Activated CD8-positive, alpha-beta memory T cell treated with anti-CD3 and anti-CD28 coated beads for 4 hours (primary cell): ENCODE data around the gene CST7.

Source experiments
- DNase-seq, 2 donors: peaks; one replicate each; pipeline ENCODE4 v3.0.0-alpha.2; 2020; ENCODE audit warnings: low read depth in 2 of 2

Gene CST7

DNA sequence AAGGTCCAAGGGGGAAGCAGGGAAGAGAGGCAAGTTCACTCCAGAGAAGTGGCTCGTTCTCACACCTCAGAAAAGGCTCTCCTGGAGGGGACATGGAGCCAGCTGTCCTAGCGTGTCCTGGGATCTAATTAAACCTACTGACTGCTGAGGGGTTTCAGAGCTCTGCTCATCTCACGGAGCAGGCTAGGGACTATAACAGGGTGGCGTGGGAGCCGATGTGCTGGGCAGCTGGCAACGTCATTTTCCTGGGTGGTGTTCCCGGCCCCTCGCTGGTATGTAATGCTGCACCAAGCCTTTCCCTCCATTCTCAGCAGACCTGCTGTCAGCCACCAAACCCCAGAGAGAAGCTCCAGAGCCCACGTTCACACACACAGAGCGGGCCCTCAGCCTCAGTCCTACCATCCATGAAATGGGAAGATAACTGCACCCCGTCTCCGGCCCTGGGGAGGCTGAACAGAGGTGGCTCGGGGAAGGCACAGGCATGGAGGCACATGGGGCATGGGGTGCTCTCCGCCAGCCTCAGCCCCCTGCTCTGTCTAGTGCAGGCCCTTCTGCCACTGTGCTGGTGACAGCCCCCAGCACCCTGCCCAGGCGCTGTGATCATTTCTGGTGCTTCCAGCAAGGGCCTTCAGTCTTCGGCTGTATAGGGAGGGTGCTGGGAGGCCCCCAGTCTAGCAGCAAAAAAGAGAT, 1.9 kb downstream of the CST7 start:
- DNase-seq, result no peak

DNA sequence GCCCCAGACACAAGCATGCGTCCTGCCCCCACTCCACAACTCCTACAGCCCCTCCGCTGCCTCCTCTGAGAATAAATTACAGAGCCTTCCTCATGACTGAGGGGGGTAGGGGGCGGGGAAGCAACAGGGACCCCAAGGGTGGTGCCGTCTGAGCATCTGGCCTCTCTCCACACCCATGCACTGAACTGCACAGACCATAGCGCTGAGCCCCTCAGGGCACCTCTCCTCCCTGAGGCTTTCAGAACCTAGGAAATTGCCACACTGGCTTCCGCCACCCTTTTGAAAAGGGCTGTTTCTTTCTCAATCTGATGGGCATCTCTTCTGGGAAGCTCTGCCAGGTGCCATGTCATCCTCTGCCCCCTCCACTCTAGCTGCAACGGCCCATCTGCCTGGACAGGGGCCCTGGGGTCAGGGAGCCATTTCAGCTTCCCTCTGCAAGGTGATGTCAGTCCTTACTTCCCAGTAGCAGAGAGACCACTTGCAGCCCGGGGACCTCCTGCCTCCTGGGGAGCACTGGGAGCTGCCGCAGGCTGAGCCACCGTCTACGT, 2.5 kb downstream of the CST7 start:
- no peak for DNase-seq

DNA sequence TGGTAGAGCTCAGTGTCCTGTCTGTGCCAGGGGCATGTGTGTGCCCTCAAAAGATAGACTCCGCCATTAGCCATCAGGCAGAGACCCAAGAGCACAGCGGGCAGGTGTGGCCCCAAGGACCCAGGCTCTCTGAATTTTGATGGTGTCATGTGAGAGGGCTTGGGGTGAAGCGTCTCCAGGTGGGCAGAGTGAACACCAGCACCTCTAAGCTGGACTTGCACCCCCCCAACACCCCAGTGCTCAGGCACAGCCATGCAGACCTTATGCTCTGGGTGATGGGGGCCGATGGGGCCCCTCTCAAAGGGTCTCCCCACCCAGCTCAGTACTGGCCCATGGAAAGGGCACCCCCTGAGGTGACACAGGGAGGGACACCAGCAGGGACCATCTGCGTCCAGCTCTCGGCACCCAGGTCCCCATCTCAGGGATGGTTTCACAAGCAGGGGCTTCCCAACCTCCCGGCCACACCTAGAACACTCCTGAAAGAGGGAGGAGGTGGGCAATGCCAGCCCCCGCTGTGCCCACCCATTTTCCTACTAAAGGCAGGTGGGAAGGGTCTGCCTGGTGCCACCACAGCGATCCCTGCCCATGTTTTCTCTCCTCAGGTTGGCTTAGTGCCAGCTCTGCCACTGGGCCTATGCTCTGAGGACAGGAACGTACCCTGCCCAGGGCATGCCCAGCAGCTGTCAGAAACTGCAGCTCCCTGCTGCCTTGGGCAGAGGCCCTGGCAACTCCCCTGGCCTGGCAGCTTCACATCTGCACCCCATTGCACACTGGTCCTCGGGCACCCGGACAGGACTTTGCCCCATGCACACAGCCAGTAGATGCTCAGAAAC, 3.5 kb downstream of the CST7 start:
- DNase-seq, result no peak

DNA sequence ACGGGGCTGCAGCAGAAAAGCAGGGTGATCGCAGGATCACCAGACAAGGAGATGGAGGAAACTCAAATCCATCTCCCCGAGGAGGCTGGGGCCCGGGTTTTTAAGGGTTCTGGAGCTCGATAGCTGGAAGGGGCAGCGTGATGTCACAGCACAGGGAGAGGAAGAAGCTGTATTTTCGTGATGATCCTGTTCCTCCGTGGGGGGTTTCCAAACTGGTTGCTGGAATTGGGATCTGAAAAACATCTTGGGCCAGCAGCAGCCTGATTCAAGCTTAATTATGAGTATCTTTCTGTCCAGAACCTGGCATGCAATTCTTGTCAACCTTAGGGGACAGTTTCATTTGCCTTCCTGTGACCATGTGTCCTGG, 4.1 kb downstream of the CST7 start:
- DNase-seq, result no peak

DNA sequence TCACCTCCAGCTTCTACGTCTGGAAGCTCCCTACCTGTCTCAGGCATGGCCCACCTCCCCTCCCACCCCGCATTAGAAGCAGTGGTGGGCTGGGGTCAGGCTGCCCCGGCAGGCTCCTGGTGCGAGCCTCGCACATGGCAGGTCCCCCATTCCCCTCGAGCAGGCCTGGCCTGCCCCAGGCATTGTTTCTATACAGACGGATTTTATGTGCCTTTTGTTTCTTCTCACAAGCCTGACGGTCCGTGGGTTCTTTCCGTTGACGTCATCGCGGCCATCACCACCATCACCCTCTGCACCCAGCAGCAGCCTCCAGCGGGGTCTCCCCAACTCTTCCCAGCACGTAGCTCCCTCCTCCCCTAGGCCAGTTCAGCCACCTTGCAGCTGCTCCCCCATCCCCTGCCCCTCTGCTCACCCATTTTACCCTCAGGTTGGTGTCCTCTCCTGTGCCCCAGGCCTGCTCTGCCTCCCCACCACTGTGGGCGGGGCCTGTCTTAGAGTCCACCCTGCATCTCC, 4.6 kb downstream of the CST7 start:
- no peak for DNase-seq

DNA sequence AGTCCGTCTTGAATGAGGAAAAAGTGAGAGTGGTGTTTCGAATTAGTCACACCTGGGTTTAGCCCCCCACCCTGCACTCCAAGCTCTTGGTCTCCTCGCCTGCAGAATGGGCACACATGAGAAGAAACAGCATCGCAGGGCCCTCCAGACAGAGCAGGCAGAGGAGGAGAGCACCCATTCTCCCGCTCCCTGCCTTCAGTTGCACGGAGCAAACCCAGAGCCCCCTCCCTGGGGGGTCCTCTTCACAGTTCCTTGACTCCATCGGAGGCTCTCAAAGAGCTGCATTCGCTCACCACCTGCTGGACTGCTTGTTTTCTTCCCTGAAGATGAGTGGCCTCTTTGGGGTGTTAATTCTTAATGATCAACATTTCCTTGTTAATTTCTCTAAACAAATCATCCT, 5.1 kb downstream of the CST7 start:
- DNase-seq, result no peak

DNA sequence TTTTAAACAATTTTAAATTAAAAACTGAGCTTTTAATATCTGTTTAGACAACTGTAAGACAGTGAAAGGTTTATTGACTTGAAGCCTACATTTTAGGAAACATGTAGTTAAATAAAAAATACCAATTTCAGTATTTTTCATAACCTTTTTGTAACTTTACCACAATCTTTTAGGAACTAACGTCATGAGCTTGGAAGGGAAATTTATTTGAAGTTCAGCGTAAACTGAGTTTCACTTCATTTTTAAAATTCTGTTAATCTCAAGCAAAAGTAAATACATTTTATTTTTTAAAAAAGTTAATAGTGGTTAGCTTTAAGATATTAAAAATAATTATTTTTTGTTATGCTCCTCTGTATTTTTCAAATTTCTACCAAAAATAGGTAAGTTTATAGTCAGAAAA, 5.5 kb downstream of the CST7 start:
- DNase-seq, result no peak

DNA sequence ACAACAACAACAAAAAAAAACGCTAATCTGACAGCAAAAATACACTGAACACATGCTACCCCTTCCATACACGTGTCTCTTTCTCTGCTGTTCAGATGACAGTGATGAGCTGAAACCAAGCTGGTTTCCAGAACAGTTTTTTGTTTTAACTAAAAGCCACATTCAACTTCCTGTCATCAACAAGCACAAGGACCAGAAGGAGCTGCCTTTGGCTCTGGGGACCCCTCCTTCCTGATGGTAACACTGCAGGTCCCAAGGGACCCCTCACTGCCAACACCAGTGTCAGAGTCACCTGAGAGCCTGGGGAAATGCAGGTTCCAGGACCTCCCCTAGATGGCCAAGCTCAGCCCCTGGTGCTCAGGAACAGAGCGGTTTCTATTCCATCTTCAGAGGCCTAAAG, 6.0 kb downstream of the CST7 start:
- no peak for DNase-seq

DNA sequence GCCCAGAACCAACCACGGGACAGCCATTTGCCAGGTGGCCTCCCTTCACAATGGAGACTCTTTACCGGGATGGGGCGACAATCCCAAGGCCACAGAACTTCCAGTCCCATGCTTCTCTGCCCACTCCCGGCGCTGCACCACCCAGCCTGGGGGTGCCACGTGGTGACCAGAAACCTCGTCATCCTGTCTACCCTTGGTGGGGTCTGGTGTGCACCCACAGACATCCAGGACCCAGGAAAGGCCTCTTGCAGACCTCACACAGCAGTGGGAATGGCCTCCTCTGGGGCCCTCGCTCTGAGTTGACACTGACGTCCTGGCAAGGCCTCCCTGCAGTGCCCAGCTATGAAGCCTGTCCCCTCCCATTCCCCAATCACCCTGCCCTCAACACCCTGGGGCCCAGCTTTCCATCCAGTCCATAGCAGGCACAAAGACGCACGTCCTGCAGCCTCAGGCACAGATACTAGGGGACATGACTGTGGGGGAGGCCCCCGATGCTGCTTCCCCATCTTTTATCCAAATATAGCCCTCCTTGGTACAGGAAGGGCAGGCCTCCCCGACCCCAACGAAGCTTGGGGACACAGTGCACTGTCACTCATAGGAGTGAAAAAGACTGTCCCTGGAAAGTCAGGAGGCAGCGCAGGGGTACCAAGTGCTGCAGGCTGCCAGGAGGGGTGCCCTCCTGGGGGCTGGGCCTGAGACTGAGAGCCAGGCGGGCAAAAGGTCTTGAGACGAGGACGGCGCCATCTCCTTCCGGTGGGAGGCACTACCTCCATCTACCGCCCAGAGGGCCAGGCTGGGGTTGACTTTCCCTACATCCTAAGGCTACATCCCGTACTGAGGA, 7.2 kb downstream of the CST7 start:
- DNase-seq, result no peak

DNA sequence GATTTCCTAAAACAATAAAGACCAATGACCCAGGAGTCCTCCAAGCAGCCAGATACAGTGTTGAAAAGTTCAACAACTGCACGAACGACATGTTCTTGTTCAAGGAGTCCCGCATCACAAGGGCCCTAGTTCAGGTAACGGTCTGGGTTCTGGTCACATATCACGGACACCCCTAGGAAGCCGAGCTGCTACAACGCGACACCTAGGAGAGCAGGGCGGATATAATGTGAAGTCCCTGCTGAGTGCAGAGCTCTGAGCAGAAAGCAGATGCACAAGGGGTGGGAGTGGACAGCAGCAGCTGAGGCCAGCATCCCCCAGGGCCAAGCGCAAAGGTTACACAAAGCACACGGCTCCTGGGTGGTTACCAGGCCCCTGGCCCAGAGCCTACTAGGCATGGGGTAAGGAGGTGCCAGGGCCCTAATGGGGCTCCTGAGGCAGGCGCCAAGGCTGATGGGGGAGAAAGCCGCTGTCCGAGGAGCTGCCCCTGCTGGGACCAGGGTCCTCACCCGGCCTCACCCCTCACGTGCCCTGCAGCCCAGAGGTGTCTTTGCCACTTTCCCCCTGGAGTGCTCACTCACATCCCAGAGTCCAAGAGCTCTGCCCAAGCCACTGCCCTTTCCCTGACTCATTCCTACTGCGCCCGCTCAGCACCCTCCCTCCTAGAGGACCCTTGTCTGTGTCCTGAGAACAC, 8.4 kb downstream of the CST7 start:
- no peak for DNase-seq

DNA sequence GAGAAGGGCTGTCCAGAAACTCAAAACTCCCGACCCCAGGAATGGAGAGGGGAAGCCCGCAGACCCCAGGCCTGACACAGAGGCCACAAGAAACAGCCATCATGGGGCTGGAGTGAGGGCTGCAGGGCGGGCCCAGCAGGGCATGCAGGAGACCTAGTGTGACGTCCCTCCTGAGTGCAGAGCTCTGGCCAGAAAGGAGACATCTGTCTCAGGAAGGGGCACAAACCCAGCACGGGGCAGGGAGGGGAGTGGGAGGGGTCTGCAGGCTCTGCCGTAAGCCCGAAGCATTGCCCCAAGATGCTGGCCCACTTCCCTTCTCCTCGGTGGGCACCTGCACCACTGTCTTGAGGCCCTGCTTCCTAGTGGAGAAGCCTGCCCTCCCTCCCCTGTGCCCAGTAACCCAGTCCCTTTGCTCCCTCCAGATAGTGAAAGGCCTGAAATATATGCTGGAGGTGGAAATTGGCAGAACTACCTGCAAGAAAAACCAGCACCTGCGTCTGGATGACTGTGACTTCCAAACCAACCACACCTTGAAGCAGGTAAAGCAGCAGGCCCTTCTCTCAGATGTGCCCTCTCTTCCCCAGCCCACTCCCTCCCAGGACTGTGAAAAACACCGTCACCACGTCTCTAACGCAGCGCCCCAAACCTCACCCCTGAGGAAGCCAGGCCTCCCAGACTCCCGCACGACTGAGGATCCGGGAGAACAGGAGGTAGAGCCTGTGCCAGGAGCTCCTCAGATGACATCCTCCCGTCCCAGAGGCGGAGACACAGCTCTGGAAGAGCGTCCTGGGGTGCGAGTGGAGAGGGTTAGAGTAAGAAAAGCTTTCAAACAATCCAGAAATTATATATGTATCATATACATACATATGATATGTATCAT, 9.7 kb downstream of the CST7 start:
- DNase-seq, result no peak

DNA sequence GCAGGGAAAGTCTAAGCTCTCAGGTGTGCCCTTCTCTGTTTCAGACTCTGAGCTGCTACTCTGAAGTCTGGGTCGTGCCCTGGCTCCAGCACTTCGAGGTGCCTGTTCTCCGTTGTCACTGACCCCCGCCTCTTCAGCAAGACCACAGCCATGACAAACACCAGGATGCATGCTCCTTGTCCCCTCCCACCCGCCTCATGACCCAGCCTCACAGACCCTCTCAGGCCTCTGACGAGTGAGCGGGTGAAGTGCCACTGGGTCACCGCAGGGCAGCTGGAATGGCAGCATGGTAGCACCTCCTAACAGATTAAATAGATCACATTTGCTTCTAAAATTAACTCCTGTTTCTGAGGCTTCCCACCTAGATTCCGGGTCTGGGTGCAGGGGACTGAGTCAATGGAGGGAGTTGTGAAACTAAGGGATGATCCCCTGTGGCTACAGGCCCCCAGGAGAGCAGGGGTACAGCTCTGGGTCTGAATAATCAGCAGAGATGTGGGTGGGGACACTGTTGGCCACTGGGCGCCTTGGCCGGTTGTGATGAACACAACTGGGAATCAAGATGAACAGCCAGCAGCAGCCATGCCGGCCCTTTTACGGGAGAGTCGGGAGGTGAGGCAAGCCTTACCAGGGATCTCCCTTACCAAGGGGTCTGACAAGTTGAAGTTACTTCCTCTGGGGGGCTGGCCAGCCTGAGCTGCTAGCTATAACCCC, 10.7 kb downstream of the CST7 start:
- no peak for DNase-seq

DNA sequence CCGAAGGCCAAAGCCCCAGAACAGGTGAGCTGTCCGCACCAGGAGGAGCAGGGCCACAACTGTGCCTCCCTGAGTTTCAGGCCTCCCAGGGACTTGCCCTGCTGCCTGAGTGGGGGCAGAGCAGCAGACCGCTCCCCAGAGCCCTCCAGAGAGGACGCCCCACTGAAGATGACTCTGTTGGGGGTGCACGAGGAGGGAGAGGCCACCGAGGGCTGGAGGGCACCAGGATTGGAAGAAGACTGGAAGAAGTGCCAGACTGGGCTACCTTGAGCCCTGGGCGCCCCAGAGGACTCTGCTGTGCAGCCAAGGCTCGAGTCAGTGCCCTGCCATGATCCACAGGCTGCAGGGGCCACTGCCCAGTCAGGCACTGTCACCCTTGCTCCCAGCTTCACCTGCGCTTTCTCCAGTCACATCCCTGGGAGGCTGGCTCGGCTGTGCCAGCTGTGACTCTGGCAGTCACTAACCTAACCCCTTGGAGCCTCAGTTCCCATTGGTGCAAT, 11.3 kb downstream of the CST7 start:
- no peak for DNase-seq

DNA sequence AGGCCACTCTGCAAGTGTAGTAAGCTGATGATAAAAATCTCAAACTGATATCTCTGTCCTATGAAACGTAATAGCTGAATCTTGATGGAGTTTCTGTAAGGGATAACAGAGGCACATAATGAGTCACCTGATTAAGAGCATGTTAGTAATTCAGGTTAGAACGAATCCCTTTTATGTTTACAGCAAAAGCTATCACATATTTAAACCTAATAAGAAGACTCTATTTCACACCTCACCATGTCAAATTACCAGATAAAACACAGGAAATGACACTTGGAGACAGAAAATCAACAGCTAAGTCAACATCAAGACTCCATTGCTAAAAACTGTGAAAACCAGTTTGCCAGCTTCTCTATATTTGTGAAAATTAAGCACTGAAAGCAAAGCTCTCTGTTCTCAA, 11.8 kb downstream of the CST7 start:
- no peak for DNase-seq

DNA sequence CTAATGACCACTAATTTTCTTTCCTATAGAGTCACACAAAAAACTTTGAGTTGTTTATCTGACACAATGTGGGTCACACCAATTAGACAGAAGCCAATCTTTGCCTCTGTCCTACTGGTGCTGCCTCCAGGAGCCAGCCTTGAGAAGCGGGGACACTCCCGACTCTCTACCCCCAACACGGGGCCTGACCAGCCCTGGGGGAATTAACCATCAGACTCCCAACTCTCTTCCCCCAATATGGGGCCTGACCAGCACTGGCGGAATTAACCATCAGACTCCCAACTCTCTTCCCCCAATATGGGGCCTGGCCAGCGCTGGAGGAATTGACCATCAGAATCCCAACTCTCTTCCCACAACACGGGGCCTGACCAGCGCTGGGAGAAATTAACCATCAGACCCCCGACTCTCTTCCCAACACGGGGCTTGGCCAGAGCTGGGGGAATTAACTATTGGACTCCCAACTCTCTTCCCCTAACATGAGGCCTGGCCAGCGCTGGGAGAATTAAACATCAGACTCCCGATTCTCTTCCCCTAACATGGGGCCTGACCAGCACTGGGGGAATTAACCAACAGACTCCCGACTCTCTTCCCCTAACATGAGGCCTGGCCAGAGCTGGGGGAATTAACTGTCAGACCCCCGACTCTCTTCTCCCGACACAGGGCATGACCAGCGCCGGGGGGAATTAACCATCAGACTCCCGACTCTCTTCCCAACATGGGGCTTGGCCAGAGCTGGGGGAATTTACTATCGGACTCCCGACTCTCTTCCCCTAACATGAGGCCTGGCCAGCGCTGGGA, 12.5 kb downstream of the CST7 start:
- DNase-seq, result no peak

DNA sequence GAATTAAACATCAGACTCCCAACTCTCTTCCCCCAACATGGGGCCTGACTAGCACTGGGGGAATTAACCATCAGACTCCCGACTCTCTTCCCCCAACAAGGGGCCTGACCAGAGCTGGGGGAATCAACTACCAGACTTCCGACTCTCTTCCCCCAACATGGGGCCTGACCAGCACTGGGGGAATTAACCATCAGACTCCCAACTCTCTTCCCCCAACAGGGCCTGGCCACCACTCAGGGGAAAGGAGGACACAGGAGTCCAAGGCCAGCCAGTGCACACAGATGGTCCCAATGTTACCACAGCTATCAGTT, 13.1 kb downstream of the CST7 start:
- DNase-seq, result no peak

DNA sequence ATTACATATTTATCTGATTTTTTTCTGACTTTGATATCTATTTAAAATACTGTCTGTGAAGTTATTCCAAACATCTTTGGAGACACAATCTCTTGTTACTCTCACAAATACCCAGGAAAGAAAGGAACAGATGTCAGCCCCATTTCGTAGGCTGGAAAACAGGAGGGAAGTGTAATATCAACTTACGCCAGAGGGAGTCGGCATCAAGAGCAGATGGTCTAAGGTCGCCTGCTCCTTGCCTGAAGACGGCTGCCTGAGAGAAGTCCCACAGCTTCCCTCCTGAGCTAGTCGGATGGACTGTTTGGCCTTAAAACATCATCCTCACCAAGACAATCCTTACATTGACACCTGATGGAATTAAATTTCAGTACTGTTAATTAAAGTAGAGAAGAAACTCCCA, 13.4 kb downstream of the CST7 start:
- DNase-seq, result no peak

DNA sequence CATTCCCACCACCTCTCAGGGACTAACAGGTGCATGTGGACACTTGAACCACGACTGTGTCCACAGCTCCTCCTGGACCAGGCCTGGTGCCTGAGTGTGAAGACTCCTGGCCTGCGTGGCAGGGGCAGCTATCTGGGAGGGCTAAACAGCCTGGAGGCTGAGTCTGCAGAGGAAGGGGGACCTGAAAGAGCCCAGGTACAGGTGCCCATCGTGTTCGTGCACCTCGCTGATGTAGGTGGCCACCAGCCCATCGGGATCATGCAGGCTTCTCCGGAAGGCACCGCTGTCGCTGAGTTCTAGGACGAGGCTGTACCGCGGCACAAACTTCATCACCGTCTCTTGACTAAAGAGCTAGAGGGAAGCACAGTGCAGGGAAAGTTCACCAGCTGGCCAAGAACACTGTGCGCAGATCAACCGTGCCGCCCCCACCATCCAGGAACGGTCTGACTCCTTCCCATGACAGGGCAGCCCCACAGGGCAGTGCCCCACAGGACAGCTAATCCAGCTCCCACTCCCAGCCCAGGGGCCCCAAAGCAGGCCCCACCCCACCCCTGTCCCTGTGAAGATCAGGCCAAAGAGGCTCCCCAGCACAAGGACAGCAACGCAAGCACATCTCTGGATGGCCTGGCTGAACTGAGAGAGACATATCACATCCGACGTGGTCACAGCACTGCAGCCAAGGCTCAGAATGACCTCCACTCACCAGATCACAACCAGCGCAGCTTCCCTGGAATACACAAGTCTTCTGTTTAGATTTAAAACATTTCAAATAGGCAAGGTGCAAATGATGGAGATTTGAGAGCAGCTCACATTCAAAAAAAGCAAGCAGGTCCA, 14.8 kb downstream of the CST7 start:
- DNase-seq, result no peak
